ENCODE measurements around the gene NOP56. TPM values are rescaled to one million over a fixed set of nuclear protein-coding genes. Genes with fewer than 3 reads are reported as not detected.

NOP56 gene
- total and polyA plus RNA-seq, 4 donors = 34.2 to 63.7 (median 46.5) TPM

DNA sequence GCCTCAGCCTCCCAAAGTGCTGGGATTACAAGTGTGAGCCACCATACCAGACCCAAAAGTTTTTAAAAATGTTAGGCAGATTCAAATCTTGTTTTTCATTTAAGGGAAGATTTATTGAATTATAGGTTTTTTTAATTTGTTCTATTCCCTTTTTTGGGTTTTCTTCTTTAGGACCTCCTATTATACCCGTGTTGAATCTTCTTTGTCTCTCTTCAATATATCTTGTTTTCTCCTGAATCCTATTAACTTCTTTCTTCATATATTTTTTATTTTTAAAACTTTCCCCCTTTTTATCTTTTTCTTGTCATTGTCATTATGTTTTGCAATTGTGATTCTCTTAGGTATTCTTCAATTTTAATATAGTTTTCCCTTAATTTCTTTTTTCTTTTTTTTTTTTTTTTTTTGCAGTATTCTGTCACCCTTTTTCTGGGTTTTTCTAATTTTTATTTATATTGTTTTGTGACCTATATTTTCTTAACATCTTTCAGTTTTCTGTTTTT lies 45.9 kb upstream of the NOP56 start:
- H3K36me3 ChIP-seq (ENCODE audit: control insufficient read depth in 4 of 4, insufficient read depth in 3 of 4, low read depth in 1 of 4, low read length in 3 of 4) = no peaks in the 10 kb centered on the region
- H3K27ac ChIP-seq (ENCODE audit: low read depth in 1 of 2, low read length in 2 of 2) = no peak overlapping the region
- DNase-seq (ENCODE audit: low spot score) = no peak
- no peak overlapping the region for H3K9ac ChIP-seq (ENCODE audit: low read depth in 1 of 2, low read length in 2 of 2)
- WGBS = 84% methylated on average over 1 of the region's 1 CpG
- H3K27me3 ChIP-seq (ENCODE audit: control insufficient read depth in 4 of 4, insufficient read depth in 4 of 4, low read length in 3 of 4) = no peaks in the 10 kb centered on the region
- H3K4me3 ChIP-seq (ENCODE audit: low read depth in 1 of 3, low read length in 3 of 3) = no peak overlapping the region
- no peaks in the 10 kb centered on the region for H3K4me1 ChIP-seq (ENCODE audit: control insufficient read depth in 4 of 4, insufficient read depth in 4 of 4, low read length in 3 of 4)
- no peak for TF ChIP-seq HNF4A (conservative IDR thresholded peaks at IDR 0.05)
- no peak for TF ChIP-seq GABPA (IDR thresholded peaks at IDR 0.05 in 1 of 2, conservative IDR thresholded peaks at IDR 0.05 in 1 of 2)
- TF ChIP-seq SP1 (IDR thresholded peaks at IDR 0.05) = no peak
- TF ChIP-seq HNF4G (IDR thresholded peaks at IDR 0.05) = no peak
- TF ChIP-seq EGR1 (IDR thresholded peaks at IDR 0.05; ENCODE audit: low read depth in 2 of 2) = no peak
- TF ChIP-seq, protein P1, sequence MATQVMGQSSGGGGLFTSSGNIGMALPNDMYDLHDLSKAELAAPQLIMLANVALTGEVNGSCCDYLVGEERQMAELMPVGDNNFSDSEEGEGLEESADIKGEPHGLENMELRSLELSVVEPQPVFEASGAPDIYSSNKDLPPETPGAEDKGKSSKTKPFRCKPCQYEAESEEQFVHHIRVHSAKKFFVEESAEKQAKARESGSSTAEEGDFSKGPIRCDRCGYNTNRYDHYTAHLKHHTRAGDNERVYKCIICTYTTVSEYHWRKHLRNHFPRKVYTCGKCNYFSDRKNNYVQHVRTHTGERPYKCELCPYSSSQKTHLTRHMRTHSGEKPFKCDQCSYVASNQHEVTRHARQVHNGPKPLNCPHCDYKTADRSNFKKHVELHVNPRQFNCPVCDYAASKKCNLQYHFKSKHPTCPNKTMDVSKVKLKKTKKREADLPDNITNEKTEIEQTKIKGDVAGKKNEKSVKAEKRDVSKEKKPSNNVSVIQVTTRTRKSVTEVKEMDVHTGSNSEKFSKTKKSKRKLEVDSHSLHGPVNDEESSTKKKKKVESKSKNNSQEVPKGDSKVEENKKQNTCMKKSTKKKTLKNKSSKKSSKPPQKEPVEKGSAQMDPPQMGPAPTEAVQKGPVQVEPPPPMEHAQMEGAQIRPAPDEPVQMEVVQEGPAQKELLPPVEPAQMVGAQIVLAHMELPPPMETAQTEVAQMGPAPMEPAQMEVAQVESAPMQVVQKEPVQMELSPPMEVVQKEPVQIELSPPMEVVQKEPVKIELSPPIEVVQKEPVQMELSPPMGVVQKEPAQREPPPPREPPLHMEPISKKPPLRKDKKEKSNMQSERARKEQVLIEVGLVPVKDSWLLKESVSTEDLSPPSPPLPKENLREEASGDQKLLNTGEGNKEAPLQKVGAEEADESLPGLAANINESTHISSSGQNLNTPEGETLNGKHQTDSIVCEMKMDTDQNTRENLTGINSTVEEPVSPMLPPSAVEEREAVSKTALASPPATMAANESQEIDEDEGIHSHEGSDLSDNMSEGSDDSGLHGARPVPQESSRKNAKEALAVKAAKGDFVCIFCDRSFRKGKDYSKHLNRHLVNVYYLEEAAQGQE (IDR thresholded peaks at IDR 0.05) = no peak
- no peak for TF ChIP-seq FOXA1 (IDR thresholded peaks at IDR 0.05)
- TF ChIP-seq, protein P2, sequence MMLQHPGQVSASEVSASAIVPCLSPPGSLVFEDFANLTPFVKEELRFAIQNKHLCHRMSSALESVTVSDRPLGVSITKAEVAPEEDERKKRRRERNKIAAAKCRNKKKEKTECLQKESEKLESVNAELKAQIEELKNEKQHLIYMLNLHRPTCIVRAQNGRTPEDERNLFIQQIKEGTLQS (IDR thresholded peaks at IDR 0.05) = no peak
- TF ChIP-seq, protein P3, sequence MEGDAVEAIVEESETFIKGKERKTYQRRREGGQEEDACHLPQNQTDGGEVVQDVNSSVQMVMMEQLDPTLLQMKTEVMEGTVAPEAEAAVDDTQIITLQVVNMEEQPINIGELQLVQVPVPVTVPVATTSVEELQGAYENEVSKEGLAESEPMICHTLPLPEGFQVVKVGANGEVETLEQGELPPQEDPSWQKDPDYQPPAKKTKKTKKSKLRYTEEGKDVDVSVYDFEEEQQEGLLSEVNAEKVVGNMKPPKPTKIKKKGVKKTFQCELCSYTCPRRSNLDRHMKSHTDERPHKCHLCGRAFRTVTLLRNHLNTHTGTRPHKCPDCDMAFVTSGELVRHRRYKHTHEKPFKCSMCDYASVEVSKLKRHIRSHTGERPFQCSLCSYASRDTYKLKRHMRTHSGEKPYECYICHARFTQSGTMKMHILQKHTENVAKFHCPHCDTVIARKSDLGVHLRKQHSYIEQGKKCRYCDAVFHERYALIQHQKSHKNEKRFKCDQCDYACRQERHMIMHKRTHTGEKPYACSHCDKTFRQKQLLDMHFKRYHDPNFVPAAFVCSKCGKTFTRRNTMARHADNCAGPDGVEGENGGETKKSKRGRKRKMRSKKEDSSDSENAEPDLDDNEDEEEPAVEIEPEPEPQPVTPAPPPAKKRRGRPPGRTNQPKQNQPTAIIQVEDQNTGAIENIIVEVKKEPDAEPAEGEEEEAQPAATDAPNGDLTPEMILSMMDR (IDR thresholded peaks at IDR 0.05; ENCODE audit: low read depth, low read length, missing input control) = no peak
- TF ChIP-seq RAD21 (IDR thresholded peaks at IDR 0.05) = no peak
- TF ChIP-seq JUND (IDR thresholded peaks at IDR 0.05) = no peak
- TF ChIP-seq, protein P4, sequence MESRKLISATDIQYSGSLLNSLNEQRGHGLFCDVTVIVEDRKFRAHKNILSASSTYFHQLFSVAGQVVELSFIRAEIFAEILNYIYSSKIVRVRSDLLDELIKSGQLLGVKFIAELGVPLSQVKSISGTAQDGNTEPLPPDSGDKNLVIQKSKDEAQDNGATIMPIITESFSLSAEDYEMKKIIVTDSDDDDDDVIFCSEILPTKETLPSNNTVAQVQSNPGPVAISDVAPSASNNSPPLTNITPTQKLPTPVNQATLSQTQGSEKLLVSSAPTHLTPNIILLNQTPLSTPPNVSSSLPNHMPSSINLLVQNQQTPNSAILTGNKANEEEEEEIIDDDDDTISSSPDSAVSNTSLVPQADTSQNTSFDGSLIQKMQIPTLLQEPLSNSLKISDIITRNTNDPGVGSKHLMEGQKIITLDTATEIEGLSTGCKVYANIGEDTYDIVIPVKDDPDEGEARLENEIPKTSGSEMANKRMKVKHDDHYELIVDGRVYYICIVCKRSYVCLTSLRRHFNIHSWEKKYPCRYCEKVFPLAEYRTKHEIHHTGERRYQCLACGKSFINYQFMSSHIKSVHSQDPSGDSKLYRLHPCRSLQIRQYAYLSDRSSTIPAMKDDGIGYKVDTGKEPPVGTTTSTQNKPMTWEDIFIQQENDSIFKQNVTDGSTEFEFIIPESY (IDR thresholded peaks at IDR 0.05) = no peak
- no peak for TF ChIP-seq FOXA2 (IDR thresholded peaks at IDR 0.05)
- peaks cover 4 to 7% (median 6%) of the 10 kb centered on the region in 4 donors for H3K9me3 ChIP-seq (ENCODE audit: control insufficient read depth in 4 of 4, low read length in 3 of 4)

DNA sequence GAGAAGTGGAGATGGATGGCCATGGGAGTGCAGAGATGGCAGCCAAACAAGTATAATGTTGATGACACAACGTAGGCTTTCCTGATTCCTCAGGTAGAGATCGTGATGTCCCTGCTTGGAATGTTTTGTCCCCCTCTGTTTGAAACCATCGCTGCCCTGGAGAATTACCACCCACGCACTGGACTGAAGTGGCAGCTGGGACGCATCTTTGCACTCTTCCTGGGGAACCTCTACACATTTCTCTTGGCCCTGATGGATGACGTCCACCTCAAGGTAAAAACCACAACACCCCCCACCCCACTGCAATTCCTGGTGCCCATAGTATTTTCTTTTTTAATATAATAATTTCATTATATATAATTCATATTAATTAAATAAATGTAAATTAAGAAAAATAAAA lies 42.1 kb upstream of the NOP56 start:
- 88% methylated on average over 6 of the region's 6 CpGs for WGBS
- TF ChIP-seq HNF4A (conservative IDR thresholded peaks at IDR 0.05) = no peak
- no peak for TF ChIP-seq NR2F2 (IDR thresholded peaks at IDR 0.05)
- no peak for TF ChIP-seq YY1 (IDR thresholded peaks at IDR 0.05)
- no peak for TF ChIP-seq SP1 (IDR thresholded peaks at IDR 0.05)
- no peak for TF ChIP-seq EGR1 (IDR thresholded peaks at IDR 0.05; ENCODE audit: low read depth in 2 of 2)
- TF ChIP-seq, protein P3 (IDR thresholded peaks at IDR 0.05; ENCODE audit: low read depth, low read length, missing input control) = no peak
- H3K36me3 ChIP-seq (ENCODE audit: control insufficient read depth in 4 of 4, insufficient read depth in 3 of 4, low read depth in 1 of 4, low read length in 3 of 4) = no peaks in the 10 kb centered on the region
- H3K27me3 ChIP-seq (ENCODE audit: control insufficient read depth in 4 of 4, insufficient read depth in 4 of 4, low read length in 3 of 4) = no peaks in the 10 kb centered on the region
- no peak for DNase-seq (ENCODE audit: low spot score)
- no peak overlapping the region for H3K27ac ChIP-seq (ENCODE audit: low read depth in 1 of 2, low read length in 2 of 2)
- no peak overlapping the region for H3K4me3 ChIP-seq (ENCODE audit: low read depth in 1 of 3, low read length in 3 of 3)
- no peak overlapping the region for H3K9ac ChIP-seq (ENCODE audit: low read depth in 1 of 2, low read length in 2 of 2)
- no peaks in the 10 kb centered on the region for H3K4me1 ChIP-seq (ENCODE audit: control insufficient read depth in 4 of 4, insufficient read depth in 4 of 4, low read length in 3 of 4)
- peaks cover 4 to 6% (median 5%) of the 10 kb centered on the region in 4 donors for H3K9me3 ChIP-seq (ENCODE audit: control insufficient read depth in 4 of 4, low read length in 3 of 4)
